Measurements from ENCODE around the gene MTFP1. TPM values are rescaled to one million over a fixed set of nuclear protein-coding genes. Genes with fewer than 3 reads are reported as not detected.

MTFP1 gene
- total and polyA plus RNA-seq, 2 of the 4 experiments (the other 2 are of a cell fraction) = 7.3 to 7.7 TPM

DNA sequence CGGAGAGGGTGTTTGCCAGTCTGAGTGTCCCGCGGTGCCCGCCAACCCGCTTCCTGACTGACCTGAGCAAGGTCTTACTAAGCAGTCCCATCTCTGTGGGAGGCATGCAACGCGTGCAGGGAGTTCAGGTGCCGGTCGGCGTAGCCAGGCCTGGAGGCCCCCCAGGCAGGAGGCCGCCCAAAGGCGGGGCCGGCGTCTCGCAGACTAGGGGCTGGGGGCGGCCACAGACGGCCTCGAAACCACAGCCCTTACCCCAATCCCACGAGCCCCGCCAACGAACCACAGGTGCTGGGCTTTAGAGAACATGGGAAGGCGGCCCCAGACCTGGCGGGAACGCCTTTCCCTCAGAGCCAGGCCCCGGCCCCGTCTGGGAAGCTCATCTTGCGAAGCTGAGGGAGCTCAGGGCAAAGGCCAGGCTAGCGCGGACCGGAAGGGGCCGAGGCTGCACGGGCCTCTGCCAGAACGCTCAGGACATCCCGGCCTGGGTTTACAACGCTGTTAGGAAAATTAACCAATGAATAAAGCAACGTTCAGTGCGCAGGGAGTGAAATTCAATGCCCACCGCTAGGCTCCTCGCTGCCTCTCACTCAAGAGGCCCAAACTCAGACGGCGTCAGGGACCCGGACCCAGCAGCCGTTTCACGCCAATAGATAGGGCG is 2.1 kb upstream of the MTFP1 start:
- peak overlapping the region; percentile 96 for H3K4ac ChIP-seq (ENCODE audit: low read depth, low read length)
- H3K4me1 ChIP-seq (ENCODE audit: control insufficient read depth, insufficient read depth, low read length) = peaks cover 24% of the 10 kb centered on the region
- peak overlapping the region; percentile 67 for H3K18ac ChIP-seq (ENCODE audit: low read depth, low read length)
- peak overlapping the region; percentile 96 for H2AFZ ChIP-seq (replicated peaks; ENCODE audit: low read length, poor library complexity)
- H2BK5ac ChIP-seq (ENCODE audit: low read depth, low read length, poor library complexity, severe bottlenecking) = peak overlapping the region; percentile 95
- H3K4me2 ChIP-seq (ENCODE audit: low read depth, low read length) = peak overlapping the region; percentile 63
- peak overlapping the region; percentile 94 for H2AK5ac ChIP-seq (ENCODE audit: low read depth, low read length)
- in situ Hi-C loops (cut with MboI; ENCODE audit: low sequenced_read_pairs) (no loop called here), dilution Hi-C loops (cut with HindIII; ENCODE audit: low sequenced_read_pairs, unreplicated experiment) (no loop called here), intact Hi-C loops (cut with micrococcal nuclease) (loop anchor here (2.0 kb wide), 1 partner anchor 37 kb away; the partner anchor contains the start of gene RNF215)
- H3K27me3 ChIP-seq (ENCODE audit: control insufficient read depth, insufficient read depth, low read length) = no peaks in the 10 kb centered on the region
- peak overlapping the region; percentile 48 for H3K4me3 ChIP-seq (ENCODE audit: insufficient read depth, low read depth, low read length)
- H3K36me3 ChIP-seq (ENCODE audit: control insufficient read depth, insufficient read depth, low read length) = peaks cover 11% of the 10 kb centered on the region
- H4K5ac ChIP-seq (ENCODE audit: low read depth, low read length) = peak overlapping the region; percentile 77
- peak overlapping the region; percentile 96 for H4K91ac ChIP-seq (ENCODE audit: insufficient read depth, low read depth, low read length)
- ATAC-seq (ENCODE audit: low read depth) = peak; percentile 41
- TF ChIP-seq, protein P1, sequence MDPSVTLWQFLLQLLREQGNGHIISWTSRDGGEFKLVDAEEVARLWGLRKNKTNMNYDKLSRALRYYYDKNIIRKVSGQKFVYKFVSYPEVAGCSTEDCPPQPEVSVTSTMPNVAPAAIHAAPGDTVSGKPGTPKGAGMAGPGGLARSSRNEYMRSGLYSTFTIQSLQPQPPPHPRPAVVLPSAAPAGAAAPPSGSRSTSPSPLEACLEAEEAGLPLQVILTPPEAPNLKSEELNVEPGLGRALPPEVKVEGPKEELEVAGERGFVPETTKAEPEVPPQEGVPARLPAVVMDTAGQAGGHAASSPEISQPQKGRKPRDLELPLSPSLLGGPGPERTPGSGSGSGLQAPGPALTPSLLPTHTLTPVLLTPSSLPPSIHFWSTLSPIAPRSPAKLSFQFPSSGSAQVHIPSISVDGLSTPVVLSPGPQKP (IDR thresholded peaks at IDR 0.05; ENCODE audit: borderline replicate concordance, low read depth, low read length) = no peak
- TF ChIP-seq USF2 (IDR thresholded peaks at IDR 0.05; ENCODE audit: low read depth, low read length) = no peak
- TF ChIP-seq POLR2A (IDR thresholded peaks at IDR 0.05; ENCODE audit: low read depth, low read length) = peak; percentile 78
- TF ChIP-seq BHLHE40 (IDR thresholded peaks at IDR 0.05; ENCODE audit: low read depth, low read length) = peak; percentile 45
- peak overlapping the region; percentile 99 for H3K56ac ChIP-seq (ENCODE audit: extremely low read depth, insufficient read depth, low read length)
- H3K14ac ChIP-seq (replicated peaks; ENCODE audit: low read depth, low read length) = peak overlapping the region; percentile 96
- peak overlapping the region; percentile 96 for H3K23ac ChIP-seq (ENCODE audit: low read depth, low read length)
- peak overlapping the region; percentile 86 for H3K9ac ChIP-seq (ENCODE audit: low read depth, low read length)
- peak overlapping the region; percentile 89 for H2BK120ac ChIP-seq (ENCODE audit: low read depth, low read length)
- POLR2A ChIA-PET (ENCODE audit: unreplicated experiment) = interaction anchor here (0.7 to 1.0 kb wide), 2 partner anchors 27 to 197 kb away, joined by 3 read pairs; partner anchors contain the start of gene SEC14L2
- peak overlapping the region; percentile 92 for H3K27ac ChIP-seq (ENCODE audit: insufficient read depth, low read length)
- peak overlapping the region; percentile 90 to 98 for H4K8ac ChIP-seq (ENCODE audit: low read depth in 2 of 2, low read length in 2 of 2)
- BruUV-seq (replicated peaks) = no TSS peak
- peak overlapping the region; percentile 100 for H2AK9ac ChIP-seq (replicated peaks; ENCODE audit: low read depth, low read length, poor library complexity)
- H2BK20ac ChIP-seq (ENCODE audit: low read depth, low read length) = peak overlapping the region; percentile 65; the same call in 1 of the 2 replicates
- peaks cover 17 to 48% of the 10 kb centered on the region in 2 experiments; a peak in 3 of 4 replicates for H3K79me1 ChIP-seq (ENCODE audit: low read depth in 1 of 2, low read length in 2 of 2)
- H4K20me1 ChIP-seq (ENCODE audit: insufficient read depth, low read length) = no peaks in the 10 kb centered on the region
- 2% methylated on average over 23 of the region's 45 CpGs; no CpG with 5 or more reads in 1 of the 2 experiments for WGBS, 2 experiments (ENCODE audit: extremely low coverage in 2 of 2, insufficient read length in 1 of 2)
- peaks cover 17% of the 10 kb centered on the region for H3K9me1 ChIP-seq (ENCODE audit: insufficient read depth, low read length)
- peak overlapping the region; percentile 43; the same call in 2 of the 3 replicates for H2BK15ac ChIP-seq (ENCODE audit: low read depth, low read length)
- CTCF ChIA-PET = interaction anchor here (0.6 to 1.5 kb wide), 5 partner anchors 9 to 923 kb away, joined by 3 to 5 read pairs (median 3); no protein-coding TSS in a partner anchor
- H3K9me3 ChIP-seq (ENCODE audit: control insufficient read depth, insufficient read depth, low read length) = no peaks in the 10 kb centered on the region
- no peak for DNase-seq
